Measurements from ENCODE around the gene PLSCR3. TPM values are rescaled to one million over a fixed set of nuclear protein-coding genes. Genes with fewer than 3 reads are reported as not detected.

PLSCR3 gene
- total RNA-seq, 4 donors from 2014 or later = 16.8 to 38.1 (median 17.7) TPM

- Histone ChIP-seq H3K9me3 (no peaks in the 10 kb centered on the region), H3K27me3 (peaks cover 2% of the 10 kb centered on the region), H3K4me1 (no peaks in the 10 kb centered on the region), H3K36me3 (no peaks in the 10 kb centered on the region), H3K27ac (no peak overlapping the region), H3K4me3 (no peak overlapping the region)
- WGBS, 2 donors (ENCODE audit: low coverage in 1 of 2) = no CpG with 5 or more reads among the region's 29 CpGs
- no peak for TF ChIP-seq EP300 (IDR thresholded peaks at IDR 0.05)
- TF ChIP-seq POLR2A (IDR thresholded peaks at IDR 0.05) = no peak
- no peak for TF ChIP-seq CTCF (IDR thresholded peaks at IDR 0.05)
- no peak for TF ChIP-seq POLR2AphosphoS5 (IDR thresholded peaks at IDR 0.05)
- no peak for ATAC-seq
Measured at GRCh38 chr17:7426896-7427489, 32.7 kb upstream of the PLSCR3 start.

- Histone ChIP-seq H3K4me3 (no peak overlapping the region), H3K27ac (no peak overlapping the region), H3K4me1 (no peaks in the 10 kb centered on the region), H3K9me3 (no peaks in the 10 kb centered on the region), H3K27me3 (no peaks in the 10 kb centered on the region), H3K36me3 (no peaks in the 10 kb centered on the region)
- 93 to 94% methylated on average over 16 to 17 of the region's 33 CpGs for WGBS, 2 donors (ENCODE audit: low coverage in 1 of 2)
- no peak for TF ChIP-seq EP300 (IDR thresholded peaks at IDR 0.05)
- ATAC-seq = no peak
Measured at GRCh38 chr17:7426203-7426863, 32.0 kb upstream of the PLSCR3 start.

- no peak for ATAC-seq
- TF ChIP-seq POLR2A (IDR thresholded peaks at IDR 0.05) = no peak
- TF ChIP-seq POLR2AphosphoS5 (IDR thresholded peaks at IDR 0.05) = no peak
- no peak overlapping the region for H3K27ac ChIP-seq
- H3K36me3 ChIP-seq = no peaks in the 10 kb centered on the region
- peaks cover 3% of the 10 kb centered on the region for H3K27me3 ChIP-seq
- no peaks in the 10 kb centered on the region for H3K4me1 ChIP-seq
- no peak overlapping the region for H3K4me3 ChIP-seq
- no peaks in the 10 kb centered on the region for H3K9me3 ChIP-seq
- WGBS, 2 donors (ENCODE audit: low coverage in 1 of 2) = 50% methylated on average over 2 of the region's 8 CpGs; no CpG with 5 or more reads in 1 of the 2 donors
Measured at GRCh38 chr17:7425756-7426155, 31.4 kb upstream of the PLSCR3 start.

- ATAC-seq = no peak
- Histone ChIP-seq H3K27ac (no peak within 1 kb of the TSS), H3K4me3 (no peak within 1 kb of the TSS), H3K36me3 (no peaks in the 10 kb centered on the region), H3K9me3 (no peaks in the 10 kb centered on the region), H3K4me1 (no peaks in the 10 kb centered on the region), H3K27me3 (peaks cover 8% of the 10 kb centered on the region)
- 94 to 100% methylated on average over 1 to 3 of the region's 7 CpGs for WGBS, 2 donors (ENCODE audit: low coverage in 1 of 2)
- TF ChIP-seq POLR2AphosphoS5 (IDR thresholded peaks at IDR 0.05) (no peak), POLR2A (IDR thresholded peaks at IDR 0.05) (no peak), CTCF (IDR thresholded peaks at IDR 0.05) (no peak), EP300 (IDR thresholded peaks at IDR 0.05) (no peak)
Measured at GRCh38 chr17:7425316-7425715, 31.0 kb upstream of the PLSCR3 start, which contains the start of gene SPEM2. Gene SPEM2, plus strand, starts transcription at chr17:7425616. Its CDS starts 73 bp downstream, at chr17:7425689.

GRCh38 chr17:7423679-7424078 lies 29.4 kb upstream of the PLSCR3 start:
- Histone ChIP-seq H3K27me3 (peaks cover 16% of the 10 kb centered on the region), H3K27ac (no peak overlapping the region), H3K9me3 (no peaks in the 10 kb centered on the region), H3K36me3 (no peaks in the 10 kb centered on the region), H3K4me3 (no peak overlapping the region), H3K4me1 (no peaks in the 10 kb centered on the region)
- no peak for ATAC-seq
- no peak for TF ChIP-seq POLR2A (IDR thresholded peaks at IDR 0.05)
- TF ChIP-seq CTCF (IDR thresholded peaks at IDR 0.05) = no peak
- TF ChIP-seq EP300 (IDR thresholded peaks at IDR 0.05) = no peak
- no peak for TF ChIP-seq POLR2AphosphoS5 (IDR thresholded peaks at IDR 0.05)
- WGBS, 2 donors (ENCODE audit: low coverage in 1 of 2) = 30 to 36% methylated on average over 3 of the region's 4 CpGs

- Histone ChIP-seq H3K36me3 (peaks cover 0 to 21% of the 10 kb centered on the region in 2 donors), H3K4me1 (no peaks in the 10 kb centered on the region), H3K4me3 (no peak overlapping the region), H3K27ac (no peak overlapping the region), H3K27me3 (peaks cover 16% of the 10 kb centered on the region), H3K9me3 (no peaks in the 10 kb centered on the region)
- no peak for ATAC-seq
- TF ChIP-seq CTCF (IDR thresholded peaks at IDR 0.05) (no peak), POLR2A (IDR thresholded peaks at IDR 0.05) (no peak), POLR2AphosphoS5 (IDR thresholded peaks at IDR 0.05) (no peak), EP300 (IDR thresholded peaks at IDR 0.05) (no peak)
- WGBS, 2 donors (ENCODE audit: low coverage in 1 of 2) = 90 to 95% methylated on average over 2 to 4 of the region's 16 CpGs
Measured at GRCh38 chr17:7421186-7421585, 26.9 kb upstream of the PLSCR3 start.

Data from gastroesophageal sphincter (tissue), 4 donors.